IPS DF 4.7 (cell line): ENCODE results near the gene SYNE2.

Source experiments
- DNase-seq: peaks from one replicate; pipeline ENCODE4 v3.0.0-alpha.2; 2013; ENCODE audit warnings: low spot score; ENCODE audit errors: extremely low read depth

Gene SYNE2

GRCh38 chr14:63908667-63909264, 56.0 kb downstream of the SYNE2 start:
- no peak for DNase-seq

- DNase-seq, result no peak
These were observed 57.2 kb downstream of the SYNE2 start for GRCh38 chr14:63909984-63910383.

- DNase-seq, result no peak
These were observed 58.0 kb downstream of the SYNE2 start for GRCh38 chr14:63910583-63911363.

- no peak for DNase-seq
These were observed 58.6 kb downstream of the SYNE2 start for GRCh38 chr14:63911404-63911803.

- DNase-seq, result no peak
These were observed 59.5 kb downstream of the SYNE2 start for GRCh38 chr14:63912286-63912685.

DNA sequence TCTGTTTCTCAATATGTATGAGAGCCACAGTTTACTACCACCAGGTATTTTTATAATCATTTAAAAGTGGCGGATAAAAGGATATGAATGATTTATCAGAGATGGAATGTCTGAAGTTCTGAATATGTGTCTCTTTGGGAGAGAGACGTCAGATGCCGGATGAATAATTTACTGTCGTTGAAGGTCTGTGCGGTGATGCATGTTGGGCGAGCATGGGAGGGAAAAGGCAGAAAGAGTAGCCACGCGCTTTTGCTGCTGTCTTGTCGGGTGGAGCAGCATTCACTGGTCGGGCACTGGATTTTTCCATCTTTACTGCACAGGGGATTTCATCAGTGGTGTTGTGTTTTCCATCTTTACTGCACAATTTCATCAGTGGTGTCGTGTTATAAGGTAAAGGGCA, 65.6 kb downstream of the SYNE2 start:
- no peak for DNase-seq

DNA sequence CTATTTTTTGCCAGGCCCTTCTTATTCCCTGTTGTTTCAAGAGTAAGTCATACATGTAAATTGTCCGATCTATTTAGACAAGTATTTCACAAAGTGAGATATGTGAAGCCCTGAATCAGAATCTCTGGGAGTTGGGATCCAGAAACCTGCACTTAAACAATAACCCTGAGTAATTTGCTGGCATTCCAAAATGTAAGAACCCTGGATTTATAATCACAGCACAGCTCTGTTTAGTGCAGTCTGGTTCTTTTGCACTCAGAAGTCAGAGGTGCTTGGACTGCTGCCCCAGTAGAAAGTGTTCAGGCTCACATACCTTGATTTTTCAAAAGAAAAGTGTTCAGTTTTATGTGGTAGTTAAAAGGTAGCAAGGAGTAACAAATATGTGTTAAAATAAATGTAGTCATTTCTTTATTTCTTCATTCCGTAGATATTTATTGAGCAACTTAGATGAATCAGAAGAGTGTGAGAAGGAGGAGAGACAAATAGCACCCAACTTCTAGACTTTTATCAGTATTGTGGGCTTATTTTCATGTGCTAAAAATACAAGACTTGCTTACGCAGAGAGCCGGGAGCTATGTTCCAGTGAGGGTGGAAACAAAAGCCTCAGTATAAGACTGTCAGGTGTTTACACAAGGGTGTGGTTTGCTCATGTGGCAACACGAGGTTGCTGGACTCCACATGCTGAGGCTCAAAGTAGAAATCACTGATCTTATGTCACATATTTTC, 70.1 kb downstream of the SYNE2 start:
- no peak for DNase-seq

DNA sequence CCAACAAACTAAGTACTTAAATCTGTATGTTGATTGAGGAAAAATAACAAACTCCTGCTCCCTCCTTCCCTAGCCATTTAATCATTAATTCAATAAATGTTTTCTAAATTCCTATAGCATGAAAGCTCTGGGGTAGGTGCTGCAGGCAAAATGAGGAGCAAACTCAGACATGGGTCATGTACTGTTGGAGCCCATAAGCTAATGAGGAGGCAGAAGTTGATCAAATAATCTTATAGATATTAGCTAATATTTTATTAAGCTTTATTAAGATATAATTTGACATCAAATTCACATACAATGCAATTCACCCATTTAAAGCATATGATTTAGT, 70.6 kb downstream of the SYNE2 start:
- no peak for DNase-seq

DNA sequence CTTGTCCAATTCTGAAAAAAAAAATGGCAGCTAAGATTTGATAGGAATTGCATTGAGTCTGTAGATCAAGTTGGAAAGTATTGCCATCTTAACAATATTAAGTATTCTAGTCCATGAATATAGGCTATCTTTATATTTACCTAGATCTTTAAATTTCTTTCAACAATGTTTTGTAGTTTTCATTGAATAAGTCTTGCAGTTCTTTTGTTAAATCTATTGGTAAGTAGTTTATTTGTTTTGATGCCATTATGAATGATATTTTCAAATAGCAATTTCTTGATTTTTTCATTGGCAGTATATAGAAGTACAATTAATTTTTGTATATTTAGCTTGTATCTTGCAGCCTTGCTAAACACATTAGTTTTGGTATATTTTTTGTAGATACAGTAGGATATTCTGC, 71.6 kb downstream of the SYNE2 start:
- no peak for DNase-seq

- no peak for DNase-seq
These were observed 73.8 kb downstream of the SYNE2 start for GRCh38 chr14:63926641-63927040.

DNA sequence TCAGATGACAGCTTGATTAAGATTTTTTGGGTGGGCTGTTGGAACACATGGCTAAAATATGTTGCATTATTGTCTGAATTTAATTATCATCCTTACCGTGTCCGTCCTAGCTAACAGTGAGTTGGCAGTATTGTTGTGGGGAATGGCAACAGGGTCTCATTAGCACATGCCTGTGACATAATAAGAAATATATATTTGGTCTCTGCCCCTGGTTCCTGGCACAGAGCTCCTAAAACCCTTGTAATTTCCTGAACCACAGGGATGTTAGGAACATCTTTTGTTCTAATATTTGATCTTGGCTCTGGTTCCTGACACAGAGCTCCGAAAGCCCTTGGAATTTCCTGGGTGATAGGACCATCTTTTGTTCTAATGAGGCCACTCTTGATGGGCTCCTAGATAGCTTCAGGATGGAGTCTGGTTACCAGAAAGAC, 76.0 kb downstream of the SYNE2 start:
- no peak for DNase-seq

- DNase-seq, result no peak
These were observed 80.3 kb downstream of the SYNE2 start for GRCh38 chr14:63933110-63933509.

GRCh38 chr14:63933711-63934110, 80.9 kb downstream of the SYNE2 start:
- no peak for DNase-seq

DNA sequence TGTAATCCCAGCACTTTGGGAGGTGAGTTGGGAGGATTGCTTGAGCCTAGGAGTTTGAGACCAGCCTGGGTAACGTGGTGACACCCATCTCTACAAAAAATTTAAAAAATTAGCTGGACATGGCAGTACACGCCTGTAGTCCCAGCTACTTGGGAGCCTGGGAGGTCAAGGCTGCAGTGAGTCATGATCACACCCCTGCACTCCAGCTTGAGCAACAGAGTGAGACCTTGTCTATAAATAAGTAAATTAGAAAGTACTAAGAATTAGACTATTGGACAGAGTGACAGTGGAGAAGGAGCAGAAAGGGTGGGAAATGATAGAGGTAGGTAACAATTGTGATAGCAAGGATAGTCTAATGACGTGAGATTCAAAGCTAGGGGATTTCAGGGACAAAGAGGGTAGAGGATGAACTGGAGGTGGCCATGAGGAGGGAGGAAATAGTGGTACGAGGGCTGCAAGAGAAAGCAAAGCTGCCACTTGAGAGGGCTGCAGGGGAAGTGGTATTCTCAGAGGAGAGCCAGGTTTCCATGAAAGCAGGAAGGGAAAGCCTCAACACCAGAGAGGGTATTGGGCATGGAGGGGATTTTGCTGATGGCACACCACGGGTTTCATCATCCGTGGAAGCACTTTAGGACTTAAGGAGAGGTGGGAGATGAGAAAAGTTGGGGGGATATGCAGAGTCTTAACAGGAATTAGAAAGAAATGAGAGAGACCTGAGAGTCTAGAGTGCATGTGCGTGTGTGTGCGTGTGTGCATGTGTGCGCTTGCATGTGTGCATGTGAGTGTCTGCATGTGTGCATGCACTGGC, 85.6 kb downstream of the SYNE2 start:
- DNase-seq, result no peak

GRCh38 chr14:63939006-63939270, 86.1 kb downstream of the SYNE2 start:
- no peak for DNase-seq

DNA sequence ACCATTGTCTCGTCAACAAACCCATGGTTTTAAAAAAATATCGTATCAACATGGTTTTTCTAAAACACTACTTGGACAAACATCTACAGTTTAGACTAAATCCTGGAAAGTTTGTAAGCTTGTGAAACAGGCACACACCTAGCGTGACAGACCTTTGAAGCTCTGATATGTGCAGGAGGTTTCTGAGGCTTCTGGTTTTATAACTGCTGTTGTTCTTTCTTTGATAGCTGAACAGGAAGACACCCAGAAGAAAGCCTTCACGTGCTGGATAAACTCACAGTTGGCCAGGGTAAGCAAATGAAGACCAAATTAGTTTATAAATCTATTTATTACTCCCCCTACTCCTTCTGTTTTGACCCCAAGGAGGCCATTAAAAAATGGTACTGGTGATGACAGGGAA, 87.6 kb downstream of the SYNE2 start:
- no peak for DNase-seq

DNA sequence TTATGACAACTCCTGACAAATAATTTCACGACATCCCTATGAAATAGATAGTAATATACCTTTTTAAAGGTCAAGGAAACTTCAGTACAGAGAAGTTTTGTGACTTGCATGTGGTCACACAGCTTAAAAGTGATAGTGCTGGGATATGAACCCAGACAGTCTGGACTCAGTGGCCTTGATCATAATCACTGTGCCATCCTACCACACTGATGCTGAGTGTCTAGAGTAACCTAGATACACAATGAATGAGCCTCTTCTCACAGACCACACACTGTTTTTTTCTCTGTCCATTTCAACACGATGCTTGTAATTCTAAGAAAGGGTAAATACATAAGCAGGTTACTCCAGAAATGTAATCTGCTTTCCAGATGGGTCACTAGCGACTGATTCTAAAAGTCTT, 88.2 kb downstream of the SYNE2 start:
- no peak for DNase-seq

GRCh38 chr14:63949696-63950095, 96.9 kb downstream of the SYNE2 start:
- no peak for DNase-seq

DNA sequence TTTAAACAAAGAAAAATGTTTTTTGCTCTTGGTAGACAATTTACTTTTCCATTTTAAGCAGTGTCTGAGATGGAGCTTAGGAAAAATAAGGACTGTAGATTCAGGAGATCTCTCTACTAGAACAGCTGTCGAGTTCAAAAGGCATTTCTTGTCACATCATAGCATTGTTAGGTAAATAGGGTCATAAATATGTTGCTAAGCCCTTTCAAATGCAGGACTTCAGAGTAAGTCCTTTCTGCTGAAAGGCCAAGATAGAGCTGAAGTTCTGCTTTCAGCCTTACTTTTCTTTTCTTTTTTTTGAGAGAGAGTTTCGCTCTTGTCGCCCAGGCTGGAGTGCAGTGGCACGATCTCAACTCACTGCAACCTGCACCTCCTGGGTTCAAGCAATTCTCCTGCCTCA, 98.2 kb downstream of the SYNE2 start:
- no peak for DNase-seq

- DNase-seq, result no peak
These were observed 98.6 kb downstream of the SYNE2 start for GRCh38 chr14:63951429-63951828.

DNA sequence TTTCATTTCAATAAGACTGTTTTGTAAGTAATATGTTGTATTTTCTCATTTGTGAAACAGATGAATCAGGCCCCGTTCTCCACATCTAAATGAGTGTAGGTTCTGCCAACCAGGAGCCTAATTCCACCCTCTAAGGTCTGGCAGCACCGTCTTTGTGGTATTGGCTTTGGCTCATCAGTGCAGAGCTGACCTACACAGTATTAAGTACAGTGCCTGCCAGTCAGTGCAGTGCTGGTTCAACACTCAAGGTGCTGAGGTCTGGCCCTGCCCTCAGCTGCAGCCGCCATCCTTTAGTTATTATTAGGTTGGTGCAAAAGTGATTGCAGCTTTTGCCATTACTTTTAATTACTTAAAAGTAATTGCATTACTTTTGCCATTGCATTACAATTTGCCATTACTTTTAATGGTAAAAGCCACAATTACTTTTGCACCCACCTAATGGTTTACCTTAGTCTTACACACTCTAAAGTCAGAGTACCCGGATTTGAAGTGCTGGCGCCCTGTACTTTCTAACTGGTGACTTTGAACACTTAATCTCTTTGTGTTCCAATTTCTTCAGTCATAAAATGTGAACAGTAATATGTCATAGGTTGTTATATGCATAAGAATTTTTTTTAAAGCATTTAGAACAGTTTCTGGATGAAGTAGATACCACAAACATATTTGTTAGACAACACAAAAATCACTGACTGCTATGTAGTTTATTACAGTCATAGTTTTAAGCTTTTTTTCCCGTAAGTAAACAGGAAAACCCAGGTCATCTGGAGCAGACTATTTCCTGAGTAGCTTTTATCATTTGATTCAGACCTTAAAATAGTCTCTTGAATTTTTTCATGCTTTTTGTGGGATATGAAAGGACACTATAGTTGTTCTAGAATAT, 99.5 kb downstream of the SYNE2 start:
- no peak for DNase-seq
